GF-D8 (cell line): Measurements from ENCODE around the gene PHC3.

Experiments
- DNase-seq: peaks from one replicate; lab custom pipeline; 2025; lab: John Stamatoyannopoulos, UW

PHC3 gene

GRCh38 chr3:170189398-170190256 is 8.1 kb upstream of the PHC3 start:
- DNase-seq, result no peak

GRCh38 chr3:170180079-170180907 is 1.2 kb downstream of the PHC3 start:
- peak; percentile 13 for DNase-seq

- DNase-seq, result no peak
Observed at GRCh38 chr3:170179432-170179831, 2.1 kb downstream of the PHC3 start.

GRCh38 chr3:170178651-170179050 is 2.9 kb downstream of the PHC3 start:
- no peak for DNase-seq

GRCh38 chr3:170171563-170171962 is 10.0 kb downstream of the PHC3 start:
- no peak for DNase-seq

GRCh38 chr3:170164717-170165116 is 16.8 kb downstream of the PHC3 start:
- DNase-seq, result no peak

- DNase-seq, result no peak
Observed at GRCh38 chr3:170163956-170164645, 17.4 kb downstream of the PHC3 start.

GRCh38 chr3:170162630-170163029 is 18.9 kb downstream of the PHC3 start:
- DNase-seq, result no peak

- DNase-seq, result no peak
Observed at GRCh38 chr3:170162052-170162451, 19.5 kb downstream of the PHC3 start.

GRCh38 chr3:170159933-170160332 is 21.6 kb downstream of the PHC3 start:
- DNase-seq, result no peak

GRCh38 chr3:170159459-170159858 is 22.1 kb downstream of the PHC3 start:
- DNase-seq, result no peak

GRCh38 chr3:170155604-170156003 is 25.9 kb downstream of the PHC3 start:
- DNase-seq, result no peak

- DNase-seq, result peak; percentile 72
Observed at GRCh38 chr3:170154569-170155143, 26.9 kb downstream of the PHC3 start.

- no peak for DNase-seq
Observed at GRCh38 chr3:170154084-170154483, 27.4 kb downstream of the PHC3 start.

GRCh38 chr3:170151536-170151935 is 30.0 kb downstream of the PHC3 start:
- no peak for DNase-seq

- peak; percentile 84 for DNase-seq
Observed at GRCh38 chr3:170149016-170149415, 32.5 kb downstream of the PHC3 start.

- DNase-seq, result no peak
Observed at GRCh38 chr3:170145278-170145677, 36.3 kb downstream of the PHC3 start.

GRCh38 chr3:170144437-170144843 is 37.1 kb downstream of the PHC3 start:
- no peak for DNase-seq

GRCh38 chr3:170142373-170142772 is 39.2 kb downstream of the PHC3 start:
- DNase-seq, result no peak

- no peak for DNase-seq
Observed at GRCh38 chr3:170137986-170138385, 43.5 kb downstream of the PHC3 start.

GRCh38 chr3:170132335-170132734 is 49.2 kb downstream of the PHC3 start:
- DNase-seq, result peak; percentile 33

GRCh38 chr3:170130532-170130931 is 51.0 kb downstream of the PHC3 start:
- DNase-seq, result no peak
